Calu3 (cell line): Measurements from ENCODE around the gene TBL1X. TPM values are rescaled to one million over a fixed set of nuclear protein-coding genes. Genes with fewer than 3 reads are reported as not detected.

Experiments
- BruUV-seq: library from RNA; stranded (reverse); fragments of 400-500 nt; replicated peaks from 2 replicates; lab custom pipeline; 2021; lab: Mats Ljungman, UMichigan
- CTCF ChIA-PET: fragments of 300-600 bp; sonication (Branson Sonifier 250); formaldehyde crosslinking; loops from one replicate; lab custom pipeline; 2022; ENCODE audit warnings: antibody characterized with exemption; lab: Charles Lee
- DNase-seq: peaks from one replicate; pipeline ENCODE4 v3.0.0; 2022
- H3K27ac Mint-ChIP-seq: one replicate; pipeline ENCODE4 v1.8.0; 2022; ENCODE audit warnings: mixed read lengths; ENCODE audit not compliant: unreplicated experiment
- H3K27me3 Mint-ChIP-seq: one replicate; pipeline ENCODE4 v1.8.0; 2022; ENCODE audit warnings: mixed read lengths; ENCODE audit not compliant: unreplicated experiment
- H3K36me3 Mint-ChIP-seq: one replicate; pipeline ENCODE4 v1.8.0; 2022; ENCODE audit warnings: mild to moderate bottlenecking, moderate library complexity, mixed read lengths; ENCODE audit not compliant: insufficient read depth, unreplicated experiment
- H3K4me1 Mint-ChIP-seq: one replicate; pipeline ENCODE4 v1.8.0; 2022; ENCODE audit warnings: mild to moderate bottlenecking, low read depth, mixed read lengths; ENCODE audit not compliant: unreplicated experiment
- H3K4me3 Mint-ChIP-seq: one replicate; pipeline ENCODE4 v1.8.0; 2022; ENCODE audit warnings: mild to moderate bottlenecking, low read depth, moderate library complexity, mixed read lengths; ENCODE audit not compliant: unreplicated experiment
- H3K9me3 Mint-ChIP-seq: one replicate; pipeline ENCODE4 v1.8.0; 2022; ENCODE audit warnings: low read depth, mixed read lengths; ENCODE audit not compliant: unreplicated experiment
- intact Hi-C: fragments of 100-400 bp; cut with micrococcal nuclease; formaldehyde crosslinking; loops from one replicate; pipeline ENCODE4 v1.10.0; 2022; ENCODE audit not compliant: unreplicated experiment
- total RNA-seq: library from RNA; stranded (reverse); gene quantifications from 2 replicates; pipeline ENCODE4 v1.2.3, GENCODE V29; 2022
- TF ChIP-seq, protein P1 (sequence below): fragments of 200-600 bp; IDR thresholded peaks from one replicate; pipeline ENCODE4 v1.8.0; 2022; ENCODE audit warnings: antibody characterized with exemption; ENCODE audit not compliant: unreplicated experiment

Gene TBL1X
- total RNA-seq, 1 experiment from 2014 or later, result 25.0 TPM

DNA sequence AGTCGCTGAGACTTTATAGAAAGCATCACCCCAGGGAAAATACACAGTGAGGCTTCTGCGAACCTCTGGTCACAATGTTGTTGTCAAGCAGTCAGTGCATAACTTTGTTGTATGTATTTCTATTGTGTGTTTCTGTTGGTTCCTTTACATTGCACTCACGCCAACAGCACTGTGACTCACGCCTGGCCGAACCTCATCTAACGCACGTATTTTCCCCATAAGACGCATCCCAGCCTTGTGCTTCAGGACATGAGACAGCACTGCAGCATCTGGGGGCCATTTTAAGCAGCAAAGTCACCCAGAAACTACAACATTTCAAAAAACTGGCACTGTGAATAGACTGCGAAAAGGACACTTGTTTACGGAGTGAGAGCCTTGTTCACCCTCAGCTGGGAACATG, 30.6 kb downstream of the TBL1X start:
- TF ChIP-seq, protein P1, sequence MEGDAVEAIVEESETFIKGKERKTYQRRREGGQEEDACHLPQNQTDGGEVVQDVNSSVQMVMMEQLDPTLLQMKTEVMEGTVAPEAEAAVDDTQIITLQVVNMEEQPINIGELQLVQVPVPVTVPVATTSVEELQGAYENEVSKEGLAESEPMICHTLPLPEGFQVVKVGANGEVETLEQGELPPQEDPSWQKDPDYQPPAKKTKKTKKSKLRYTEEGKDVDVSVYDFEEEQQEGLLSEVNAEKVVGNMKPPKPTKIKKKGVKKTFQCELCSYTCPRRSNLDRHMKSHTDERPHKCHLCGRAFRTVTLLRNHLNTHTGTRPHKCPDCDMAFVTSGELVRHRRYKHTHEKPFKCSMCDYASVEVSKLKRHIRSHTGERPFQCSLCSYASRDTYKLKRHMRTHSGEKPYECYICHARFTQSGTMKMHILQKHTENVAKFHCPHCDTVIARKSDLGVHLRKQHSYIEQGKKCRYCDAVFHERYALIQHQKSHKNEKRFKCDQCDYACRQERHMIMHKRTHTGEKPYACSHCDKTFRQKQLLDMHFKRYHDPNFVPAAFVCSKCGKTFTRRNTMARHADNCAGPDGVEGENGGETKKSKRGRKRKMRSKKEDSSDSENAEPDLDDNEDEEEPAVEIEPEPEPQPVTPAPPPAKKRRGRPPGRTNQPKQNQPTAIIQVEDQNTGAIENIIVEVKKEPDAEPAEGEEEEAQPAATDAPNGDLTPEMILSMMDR, result no peak
- H3K27ac Mint-ChIP-seq, result no peak overlapping the region
- H3K9me3 Mint-ChIP-seq, result peaks cover 3% of the 10 kb centered on the region
- intact Hi-C loops, result no loop called here
- H3K27me3 Mint-ChIP-seq, result no peaks in the 10 kb centered on the region
- CTCF ChIA-PET, result no interaction called here
- peaks cover 8% of the 10 kb centered on the region for H3K4me1 Mint-ChIP-seq
- no peak overlapping the region for H3K4me3 Mint-ChIP-seq
- no peaks in the 10 kb centered on the region for H3K36me3 Mint-ChIP-seq
- no peak for DNase-seq
- no TSS peak for BruUV-seq

DNA sequence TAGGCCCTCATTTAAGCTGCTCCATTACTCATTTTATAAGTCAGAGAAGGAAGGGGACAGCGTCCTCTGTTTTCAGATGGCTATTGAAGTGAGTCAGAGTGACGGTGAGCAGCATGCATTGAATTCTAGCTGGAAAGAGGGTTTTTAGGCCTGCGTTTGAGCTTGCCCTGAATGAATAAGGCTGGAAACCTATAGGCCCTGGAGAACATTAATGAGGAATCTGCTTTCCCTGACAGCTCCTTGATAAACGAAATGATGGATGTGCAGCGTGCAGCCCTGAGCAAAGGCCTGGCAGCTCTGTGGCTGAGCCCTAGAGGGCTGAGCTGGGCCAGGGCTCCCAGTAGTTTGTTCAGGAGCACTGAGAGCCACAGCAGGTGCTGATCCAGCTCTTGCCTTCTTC, 33.4 kb downstream of the TBL1X start:
- CTCF ChIA-PET, result no interaction called here
- Mint-ChIP-seq H3K9me3 (peaks cover 3% of the 10 kb centered on the region), H3K27me3 (no peaks in the 10 kb centered on the region), H3K4me3 (no peak overlapping the region), H3K27ac (no peak overlapping the region), H3K36me3 (peaks cover 5% of the 10 kb centered on the region), H3K4me1 (no peaks in the 10 kb centered on the region)
- intact Hi-C loops, result no loop called here
- no TSS peak for BruUV-seq
- no peak for DNase-seq
- TF ChIP-seq, protein P1, result no peak

DNA sequence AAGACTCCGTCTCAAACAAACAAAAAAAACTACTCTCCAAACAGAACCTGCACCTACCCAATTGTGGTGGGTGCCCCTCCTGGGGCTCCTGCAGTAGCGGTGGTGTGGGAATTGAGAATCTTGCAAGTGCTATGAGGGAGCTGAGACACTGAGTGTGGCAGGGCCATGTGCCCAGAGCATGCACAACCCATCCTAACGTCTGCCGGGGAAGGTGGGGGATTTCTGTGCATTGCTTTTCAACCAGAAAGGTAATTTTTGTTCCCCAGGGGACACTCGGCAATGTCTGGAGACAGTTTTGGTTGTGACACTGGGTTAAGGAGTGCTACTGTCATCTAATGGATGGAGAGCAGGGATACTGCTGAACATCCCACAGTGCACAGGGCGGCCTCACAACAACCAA, 35.7 kb downstream of the TBL1X start:
- CTCF ChIA-PET, result no interaction called here
- intact Hi-C loops, result no loop called here
- TF ChIP-seq, protein P1, result no peak
- no TSS peak for BruUV-seq
- Mint-ChIP-seq H3K9me3 (peaks cover 3% of the 10 kb centered on the region), H3K4me1 (no peaks in the 10 kb centered on the region), H3K36me3 (peaks cover 9% of the 10 kb centered on the region), H3K27ac (no peak overlapping the region), H3K27me3 (no peaks in the 10 kb centered on the region), H3K4me3 (no peak overlapping the region)
- no peak for DNase-seq

DNA sequence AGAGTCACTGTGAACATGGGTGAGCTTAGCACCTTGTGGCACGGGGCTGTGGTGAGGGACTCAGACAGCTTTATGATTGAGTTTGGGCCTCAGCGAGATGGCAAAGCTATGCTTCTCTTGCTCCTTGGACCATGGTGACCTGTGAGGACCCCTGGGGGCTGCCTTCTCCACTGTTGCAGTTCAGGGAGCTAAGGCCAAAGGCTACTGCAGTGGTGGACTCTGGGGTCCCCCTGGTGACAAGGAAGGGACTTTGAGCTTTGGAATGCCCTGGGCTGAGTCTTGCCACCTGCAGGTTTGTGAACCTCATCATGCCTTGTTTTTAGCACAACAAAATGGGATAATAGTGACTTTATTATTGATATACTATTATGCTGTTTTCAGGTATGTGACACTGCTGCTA, 36.5 kb downstream of the TBL1X start:
- peaks cover 9% of the 10 kb centered on the region for H3K36me3 Mint-ChIP-seq
- DNase-seq, result no peak
- no peaks in the 10 kb centered on the region for H3K27me3 Mint-ChIP-seq
- no TSS peak for BruUV-seq
- H3K4me1 Mint-ChIP-seq, result no peaks in the 10 kb centered on the region
- H3K4me3 Mint-ChIP-seq, result no peak overlapping the region
- H3K27ac Mint-ChIP-seq, result no peak overlapping the region
- peaks cover 6% of the 10 kb centered on the region for H3K9me3 Mint-ChIP-seq
- intact Hi-C loops, result no loop called here
- TF ChIP-seq, protein P1, result no peak
- CTCF ChIA-PET, result no interaction called here
